SK-N-MC (cell line): ENCODE results near the gene KCNQ4.

ENCODE experiments used
- DNase-seq: peaks from one replicate; pipeline ENCODE4 v3.0.0-alpha.2; 2011; ENCODE audit warnings: low read depth, low spot score
- H3K27ac ChIP-seq: fragments of 200-600 bp; sonication (generic); 2 replicates; pipeline ENCODE4 v1.5.1; 2016; ENCODE audit warnings: mixed run types
- H3K36me3 ChIP-seq: fragments of 200-600 bp; sonication (generic); 2 replicates; pipeline ENCODE4 v1.6.1; 2017; ENCODE audit warnings: antibody characterized with exemption, low read length, mixed read lengths; ENCODE audit not compliant: insufficient read depth
- H3K4me3 ChIP-seq: fragments of 200-600 bp; sonication (generic); 2 replicates; pipeline ENCODE4 v1.5.1; 2016
- H3K9ac ChIP-seq: fragments of 200-600 bp; sonication (generic); 2 replicates; pipeline ENCODE4 v1.8.0; 2017; ENCODE audit warnings: mixed run types, mixed read lengths; ENCODE audit not compliant: insufficient read length
- H3K9me3 ChIP-seq: fragments of 200-600 bp; sonication (generic); 2 replicates; pipeline ENCODE4 v1.6.1; 2017; ENCODE audit warnings: low read depth, mild to moderate bottlenecking, antibody characterized with exemption, low read length, moderate library complexity, mixed read lengths
- EZH2 ChIP-seq: fragments of 200-600 bp; sonication (generic); IDR thresholded peaks from one replicate; pipeline ENCODE4 v1.6.1; 2017; ENCODE audit warnings: antibody characterized with exemption
- FOXP2 ChIP-seq: optimal IDR thresholded peaks from 2 replicates; pipeline ENCODE3; 2011; ENCODE audit warnings: mild to moderate bottlenecking, moderate library complexity; ENCODE audit not compliant: insufficient read depth; ENCODE audit errors: extremely low read length, control extremely low read depth
- POLR2AphosphoS5 ChIP-seq: IDR thresholded peaks from 2 replicates; pipeline ENCODE4 v1.6.1; 2012; ENCODE audit warnings: mild to moderate bottlenecking, low read depth, low read length, borderline replicate concordance

KCNQ4 gene

GRCh38 chr1:40862008-40862863 is 78.6 kb downstream of the KCNQ4 start, which contains the start of gene CITED4:
TSS of gene CITED4 (minus strand) at chr1:40862363. CDS start at chr1:40862127, 236 bp downstream.
- TF ChIP-seq POLR2AphosphoS5 (peak; percentile 26; the same call in 1 of the 2 replicates), EZH2 (no peak), FOXP2 (no peak)
- no peak for DNase-seq
- Histone ChIP-seq H3K27ac (no peak within 1 kb of the TSS), H3K4me3 (peak within 1 kb of the TSS; percentile 76), H3K36me3 (no peaks in the 10 kb centered on the region), H3K9ac (no peak within 1 kb of the TSS), H3K9me3 (no peaks in the 10 kb centered on the region)

GRCh38 chr1:40868051-40868723 is 84.6 kb downstream of the KCNQ4 start:
- Histone ChIP-seq H3K9ac (no peak overlapping the region), H3K27ac (no peak overlapping the region), H3K4me3 (no peak overlapping the region), H3K36me3 (no peaks in the 10 kb centered on the region), H3K9me3 (no peaks in the 10 kb centered on the region)
- no peak for DNase-seq
- TF ChIP-seq FOXP2 (no peak), EZH2 (no peak), POLR2AphosphoS5 (no peak)

DNA sequence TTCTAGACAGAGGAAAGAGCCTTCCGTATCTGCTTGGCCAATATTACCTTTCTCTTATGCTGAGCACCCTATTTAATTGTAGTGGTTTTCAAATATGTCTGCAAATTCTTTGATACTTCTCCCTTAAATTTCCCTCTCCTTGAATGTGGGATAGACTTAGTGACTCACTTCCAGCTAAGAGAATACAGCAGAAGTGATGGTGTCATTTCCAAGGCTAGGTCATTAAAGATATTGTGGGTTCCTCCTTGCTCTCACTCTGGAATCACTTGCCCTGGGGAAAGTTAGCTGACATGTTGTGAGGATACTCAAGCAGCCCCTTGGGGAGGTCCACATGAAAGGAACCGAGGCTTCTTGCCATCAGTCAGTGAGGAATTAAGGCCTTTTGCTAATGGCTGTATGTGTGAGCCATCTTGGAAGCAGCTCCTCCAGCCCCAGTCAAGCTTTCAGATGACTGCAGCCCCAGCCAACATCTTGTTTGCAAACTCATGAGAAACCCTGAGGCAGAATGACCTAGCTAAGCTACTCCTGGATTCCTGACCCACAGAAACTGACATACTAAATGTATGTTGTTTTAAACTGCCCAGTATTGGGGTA is 86.6 kb downstream of the KCNQ4 start:
- no peaks in the 10 kb centered on the region for H3K36me3 ChIP-seq
- H3K27ac ChIP-seq, result no peak overlapping the region
- TF ChIP-seq FOXP2 (no peak), POLR2AphosphoS5 (no peak), EZH2 (no peak)
- H3K9ac ChIP-seq, result no peak overlapping the region
- DNase-seq, result no peak
- no peaks in the 10 kb centered on the region for H3K9me3 ChIP-seq
- H3K4me3 ChIP-seq, result no peak overlapping the region

DNA sequence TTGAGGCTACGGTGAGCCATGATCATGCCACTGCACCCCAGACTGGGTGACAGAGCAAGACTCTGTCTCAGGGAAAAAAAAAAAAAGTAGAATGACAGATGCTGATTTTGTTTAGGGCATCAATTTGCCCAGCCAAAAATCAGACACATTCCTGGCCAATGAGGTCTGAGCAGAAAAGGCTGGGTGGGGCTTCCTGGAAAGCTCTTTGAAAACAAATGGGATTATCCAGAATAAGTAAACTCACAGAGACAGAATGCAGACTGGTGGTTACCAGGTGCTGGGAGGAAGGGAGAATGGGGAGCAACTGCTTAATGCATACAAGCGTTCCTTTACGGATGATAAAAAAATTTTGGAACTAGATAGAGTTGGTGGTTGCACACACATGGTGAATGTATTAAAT is 88.7 kb downstream of the KCNQ4 start:
- TF ChIP-seq FOXP2, result no peak
- Histone ChIP-seq H3K4me3 (no peak overlapping the region), H3K27ac (no peak overlapping the region), H3K9ac (no peak overlapping the region), H3K36me3 (no peaks in the 10 kb centered on the region), H3K9me3 (no peaks in the 10 kb centered on the region)
- no peak for DNase-seq

DNA sequence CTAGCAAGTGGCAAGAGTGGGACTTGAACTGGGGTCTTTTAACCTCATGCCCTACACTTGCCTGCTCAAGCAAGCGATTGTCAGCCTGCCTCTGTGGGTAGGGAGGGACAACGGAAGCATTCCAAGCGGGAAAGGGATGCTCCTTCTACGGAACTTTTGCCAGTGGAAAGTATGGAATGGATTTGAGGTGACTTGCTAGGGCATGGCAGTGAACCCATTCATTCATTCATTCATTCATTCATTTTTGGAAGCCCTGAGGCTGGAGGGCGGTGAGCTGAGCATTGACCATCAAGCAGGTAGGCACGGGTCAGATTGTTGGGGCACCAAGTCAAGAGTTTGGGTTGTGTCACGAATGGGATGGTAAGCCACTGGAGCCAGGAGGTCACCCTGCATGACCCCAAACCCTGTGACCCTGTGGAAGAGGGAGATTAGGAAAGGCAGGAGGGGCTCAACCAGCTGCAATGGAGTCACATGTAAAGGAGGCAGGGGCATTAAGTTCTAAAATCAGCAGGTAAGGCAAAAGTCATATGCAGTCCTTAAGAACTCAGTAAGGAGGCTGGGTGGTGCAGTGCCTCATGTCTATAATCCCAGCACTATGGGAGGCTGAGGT is 90.4 kb downstream of the KCNQ4 start:
- TF ChIP-seq FOXP2 (no peak), EZH2 (no peak), POLR2AphosphoS5 (no peak)
- Histone ChIP-seq H3K27ac (no peak overlapping the region), H3K36me3 (no peaks in the 10 kb centered on the region), H3K9ac (no peak overlapping the region), H3K4me3 (no peak overlapping the region), H3K9me3 (no peaks in the 10 kb centered on the region)
- DNase-seq, result no peak

DNA sequence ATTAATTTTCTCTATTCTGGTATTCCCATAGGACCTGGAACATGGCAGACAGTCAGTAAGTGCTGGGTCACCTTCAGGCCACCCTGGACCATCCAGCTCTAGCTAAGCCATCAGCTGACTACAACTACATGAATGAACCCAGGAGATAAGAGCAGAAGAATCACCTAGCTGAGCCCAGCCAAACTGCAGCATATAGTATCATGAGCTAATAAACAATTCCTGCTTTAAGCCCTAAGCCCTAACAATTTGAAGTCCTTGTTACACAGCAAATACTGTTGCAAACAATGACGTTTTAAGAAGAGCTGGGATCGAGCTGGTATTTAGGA is 92.8 kb downstream of the KCNQ4 start:
- H3K36me3 ChIP-seq, result no peaks in the 10 kb centered on the region
- H3K27ac ChIP-seq, result no peak overlapping the region

DNA sequence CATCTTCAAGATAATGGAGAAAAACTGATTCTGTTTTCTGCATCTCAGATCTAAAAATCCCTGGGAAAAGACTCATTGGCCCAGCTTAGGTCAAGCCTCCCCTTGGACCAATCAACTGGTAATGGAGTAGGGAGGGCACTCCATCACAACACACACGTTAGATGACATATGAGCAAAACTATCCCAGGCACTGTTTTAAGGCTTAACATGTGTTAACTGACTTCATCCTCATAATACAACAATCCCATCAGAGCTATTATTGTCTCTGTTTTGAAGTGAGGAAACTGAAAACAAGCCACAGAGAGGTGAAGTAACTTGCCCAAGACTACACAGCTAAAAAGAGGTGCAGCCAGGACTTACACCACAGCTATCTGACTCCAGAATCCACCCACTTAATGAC is 93.3 kb downstream of the KCNQ4 start:
- Histone ChIP-seq H3K9me3 (no peaks in the 10 kb centered on the region), H3K27ac (peak overlapping the region; percentile 73; the same call in 1 of the 2 replicates), H3K4me3 (no peak overlapping the region), H3K9ac (no peak overlapping the region), H3K36me3 (no peaks in the 10 kb centered on the region)
- no peak for DNase-seq
- TF ChIP-seq FOXP2 (no peak), POLR2AphosphoS5 (no peak), EZH2 (no peak)

More for the DNA sequence above, 92.8 kb downstream of the KCNQ4 start:
- Histone ChIP-seq H3K9me3 (no peaks in the 10 kb centered on the region), H3K4me3 (no peak overlapping the region), H3K9ac (no peak overlapping the region)
- TF ChIP-seq EZH2, result no peak
- no peak for TF ChIP-seq POLR2AphosphoS5
- no peak for TF ChIP-seq FOXP2
- DNase-seq, result no peak

- Histone ChIP-seq H3K4me3 (0 out of 2 replicates have a peak overlapping the region, but pooled peaks have one; percentile 16), H3K9ac (peak overlapping the region; percentile 20), H3K27ac (peak overlapping the region; percentile 73), H3K36me3 (no peaks in the 10 kb centered on the region), H3K9me3 (no peaks in the 10 kb centered on the region)
- no peak for DNase-seq
- no peak for TF ChIP-seq FOXP2
- TF ChIP-seq EZH2, result no peak
- TF ChIP-seq POLR2AphosphoS5, result no peak
These were observed 94.1 kb downstream of the KCNQ4 start for GRCh38 chr1:40877698-40878097.
